GM23338 (cell line): ENCODE measurements around the gene ARAP1. TPM values are rescaled to one million over a fixed set of nuclear protein-coding genes. Genes with fewer than 3 reads are reported as not detected.
A peak's percentile ranks its signal among the peaks of the same experiment; 100 is the strongest.

Experiments used
- ATAC-seq: fragments of 200-7000 bp; cut with Tn5 transposase; 3 replicates; pipeline ENCODE4 v1.9.1; 2020
- DNase-seq: peaks from one replicate; pipeline ENCODE4 v3.0.0-alpha.2; 2015; ENCODE audit warnings: low spot score
- H2AFZ ChIP-seq: fragments of 200-600 bp; sonication (generic); 2 replicates; pipeline ENCODE4 v1.8.0; 2016; ENCODE audit warnings: antibody characterized with exemption, mild to moderate bottlenecking, moderate library complexity
- H3F3A ChIP-seq: fragments of 200-600 bp; sonication (generic); replicated peaks from 2 replicates; pipeline ENCODE4 v1.8.0; 2017; ENCODE audit warnings: antibody characterized with exemption, mixed run types, low read depth
- H3K27ac ChIP-seq: fragments of 200-600 bp; sonication (generic); 2 replicates; pipeline ENCODE4 v1.6.1; 2016; ENCODE audit warnings: low read depth
- H3K27me3 ChIP-seq: fragments of 200-600 bp; sonication (generic); 2 replicates; pipeline ENCODE4 v1.8.0; 2016; ENCODE audit warnings: mild to moderate bottlenecking, mixed run types, moderate library complexity; ENCODE audit not compliant: insufficient read depth
- H3K36me3 ChIP-seq: fragments of 200-600 bp; sonication (generic); 2 replicates; pipeline ENCODE4 v1.8.0; 2016; ENCODE audit warnings: mild to moderate bottlenecking; ENCODE audit not compliant: insufficient read depth
- H3K4me1 ChIP-seq: fragments of 200-600 bp; sonication (generic); 2 replicates; pipeline ENCODE4 v1.8.0; 2016; ENCODE audit warnings: mild to moderate bottlenecking, moderate library complexity; ENCODE audit not compliant: insufficient read depth
- H3K4me2 ChIP-seq: fragments of 200-600 bp; sonication (generic); 2 replicates; pipeline ENCODE4 v1.7.1; 2017; ENCODE audit warnings: mixed run types
- H3K4me3 ChIP-seq: fragments of 200-600 bp; sonication (generic); 2 replicates; pipeline ENCODE4 v1.6.1; 2016; ENCODE audit warnings: mixed run types
- H3K79me2 ChIP-seq: fragments of 200-600 bp; sonication (generic); replicated peaks from 2 replicates; pipeline ENCODE4 v1.8.0; 2017; ENCODE audit warnings: mild to moderate bottlenecking; ENCODE audit not compliant: insufficient read depth
- H3K9me2 ChIP-seq: fragments of 200-600 bp; sonication (generic); 2 replicates; pipeline ENCODE4 v1.8.0; 2017; ENCODE audit not compliant: insufficient read depth
- H4K20me1 ChIP-seq: fragments of 200-600 bp; sonication (generic); replicated peaks from 2 replicates; pipeline ENCODE4 v1.8.0; 2017; ENCODE audit warnings: mild to moderate bottlenecking; ENCODE audit not compliant: insufficient read depth
- H3K27ac Mint-ChIP-seq: 2 replicates; pipeline ENCODE4 v1.8.0; 2020; ENCODE audit warnings: inconsistent platforms, mild to moderate bottlenecking, moderate library complexity, mixed read lengths
- H3K27me3 Mint-ChIP-seq: 3 replicates; pipeline ENCODE4 v1.8.0; 2022; ENCODE audit warnings: low read depth, mild to moderate bottlenecking, moderate library complexity, mixed read lengths, inconsistent platforms; ENCODE audit not compliant: insufficient read depth, poor library complexity
- H3K36me3 Mint-ChIP-seq: 3 replicates; pipeline ENCODE4 v1.8.0; 2021; ENCODE audit warnings: low read depth, mild to moderate bottlenecking, inconsistent platforms, moderate library complexity, mixed read lengths
- H3K4me1 Mint-ChIP-seq: 3 replicates; pipeline ENCODE4 v1.8.0; 2020; ENCODE audit warnings: mild to moderate bottlenecking, inconsistent platforms, mixed read lengths
- H3K4me3 Mint-ChIP-seq: 3 replicates; pipeline ENCODE4 v1.8.0; 2021; ENCODE audit warnings: moderate library complexity, mild to moderate bottlenecking, inconsistent platforms, mixed read lengths
- H3K9me3 Mint-ChIP-seq: 3 replicates; pipeline ENCODE4 v1.8.0; 2020; ENCODE audit warnings: moderate library complexity, mild to moderate bottlenecking, inconsistent platforms, mixed read lengths
- CREB1 ChIP-seq: fragments of 250-450 bp; sonication (Bioruptor Pico); IDR thresholded peaks from 2 replicates; pipeline ENCODE4 v1.5.0; 2020; ENCODE audit warnings: low read depth, mild to moderate bottlenecking, moderate library complexity
- EZH2 ChIP-seq: fragments of 200-600 bp; sonication (generic); IDR thresholded peaks from one replicate; pipeline ENCODE4 v1.8.0; 2017; ENCODE audit warnings: antibody characterized with exemption, mild to moderate bottlenecking, low read depth; ENCODE audit not compliant: unreplicated experiment
- STAT1 ChIP-seq: IDR thresholded peaks from one replicate; pipeline ENCODE4 v1.6.1; 2016; ENCODE audit warnings: antibody characterized with exemption; ENCODE audit not compliant: unreplicated experiment
- ZNF462 ChIP-seq: fragments of 250-450 bp; sonication (Bioruptor Pico); IDR thresholded peaks from 2 replicates; pipeline ENCODE4 v1.5.0; 2020; ENCODE audit warnings: mild to moderate bottlenecking, moderate library complexity
- polyA plus RNA-seq: library from polyadenylated mRNA; unstranded; fragments of >200 nt; fragmentation: Nextera tagmentation; extraction: Ambion mirVana; gene quantifications from 2 replicates; pipeline ENCODE4 v1.2.1, GENCODE V29; 2016
- total RNA-seq: library from RNA; depleted of rRNA; stranded (reverse); fragments of >200 nt; shearing (Covaris generic); gene quantifications from 2 replicates; pipeline ENCODE4 v1.2.3, GENCODE V29; 2014

Gene ARAP1
- total and polyA plus RNA-seq, 2 experiments from 2014 or later, result 24.5 to 116 TPM

GRCh38 chr11:72744474-72744873 lies 7.7 kb downstream of the ARAP1 start:
- H3K9me2 ChIP-seq, result no peaks in the 10 kb centered on the region
- Mint-ChIP-seq H3K27ac (peak overlapping the region; percentile 62; the same call in 1 of the 2 replicates), H3K4me3 (no peak overlapping the region), H3K9me3 (no peaks in the 10 kb centered on the region), H3K4me1 (peaks cover 45% of the 10 kb centered on the region), H3K36me3 (no peaks in the 10 kb centered on the region; the same call in 1 of the 3 replicates), H3K27me3 (peaks cover 2% of the 10 kb centered on the region)
- TF ChIP-seq CREB1 (CRISPR knock-in tag), result no peak
- TF ChIP-seq ZNF462 (CRISPR knock-in tag), result no peak
- TF ChIP-seq STAT1, result no peak
- no peak for TF ChIP-seq EZH2
- no peak overlapping the region for H3K4me3 ChIP-seq
- H3K4me1 ChIP-seq, result peaks cover 23% of the 10 kb centered on the region
- DNase-seq, result no peak
- H2AFZ ChIP-seq, result no peak overlapping the region
- no peak overlapping the region for H3K4me2 ChIP-seq
- H3K36me3 ChIP-seq, result no peaks in the 10 kb centered on the region
- no peak for ATAC-seq
- H3K27me3 ChIP-seq, result no peaks in the 10 kb centered on the region
- H3K27ac ChIP-seq, result no peak overlapping the region
- H4K20me1 ChIP-seq, result peaks cover 22% of the 10 kb centered on the region
- H3K79me2 ChIP-seq, result peaks cover 74% of the 10 kb centered on the region
- 0 out of 2 replicates have a peak, but pooled peaks cover 2% of the 10 kb centered on the region for H3F3A ChIP-seq
